ENCODE data around the gene ARNT2. TPM values are rescaled to one million over a fixed set of nuclear protein-coding genes. Genes with fewer than 3 reads are reported as not detected.

The ARNT2 gene
- total RNA-seq, 2 experiments from 2014 or later = not detected

GRCh38 chr15:80402339-80402738 lies 1.8 kb upstream of the ARNT2 start:
- H2AFZ ChIP-seq (ENCODE audit: low read length) = no peak overlapping the region
- ChIA-PET POLR2A (no interaction called here), CTCF (ENCODE audit: unreplicated experiment) (no interaction called here)
- no peak overlapping the region for H3K4me3 ChIP-seq (ENCODE audit: low read depth, low read length, poor library complexity, severe bottlenecking)
- H3K27ac ChIP-seq (ENCODE audit: low read depth, low read length, poor library complexity, severe bottlenecking) = no peak overlapping the region
- no peaks in the 10 kb centered on the region for H3K4me1 ChIP-seq (ENCODE audit: insufficient read depth, low read length, poor library complexity, severe bottlenecking)
- H3K36me3 ChIP-seq (ENCODE audit: insufficient read depth, low read length) = no peaks in the 10 kb centered on the region
- no peaks in the 10 kb centered on the region for H3K9me2 ChIP-seq (ENCODE audit: insufficient read depth, low read length)
- no peak for TF ChIP-seq EZH2phosphoT487 (IDR thresholded peaks at IDR 0.05; ENCODE audit: borderline replicate concordance, low read depth, low read length)
- no peak for TF ChIP-seq CTCF (conservative IDR thresholded peaks at IDR 0.05; ENCODE audit: low read length)
- intact Hi-C loops (cut with micrococcal nuclease; ENCODE audit: unreplicated experiment) = no loop called here
- no peaks in the 10 kb centered on the region for H3K79me2 ChIP-seq (ENCODE audit: insufficient read depth, low read depth, low read length)
- BruUV-seq (replicated peaks) = no TSS peak
- H3K9me3 ChIP-seq (ENCODE audit: low read length) = no peaks in the 10 kb centered on the region
- H4K20me1 ChIP-seq (ENCODE audit: insufficient read depth, low read length) = no peaks in the 10 kb centered on the region
- H3K4me2 ChIP-seq (ENCODE audit: low read length) = no peak overlapping the region
- DNase-seq (ENCODE audit: low spot score) = no peak

DNA sequence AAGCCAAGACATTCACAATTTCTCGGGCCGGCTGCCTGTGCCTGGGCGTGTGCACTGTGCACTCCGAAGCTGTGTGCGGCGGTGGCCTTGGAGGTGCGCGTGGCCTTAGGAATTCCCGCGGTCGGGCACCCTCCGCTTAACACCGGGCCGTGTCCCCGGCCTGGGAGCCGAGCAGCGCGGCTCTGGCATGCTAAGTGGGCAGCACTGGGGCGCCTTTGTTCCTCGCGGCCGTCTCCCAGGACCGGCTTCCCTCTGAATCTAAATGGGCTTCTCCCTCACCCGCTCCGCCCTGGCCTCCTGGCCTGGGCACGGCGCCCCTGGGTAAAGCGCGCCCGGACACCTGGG lies 498 bp upstream of the ARNT2 start:
- no peak overlapping the region for H3K4me3 ChIP-seq (ENCODE audit: low read depth, low read length, poor library complexity, severe bottlenecking)
- H4K20me1 ChIP-seq (ENCODE audit: insufficient read depth, low read length) = no peaks in the 10 kb centered on the region
- ChIA-PET POLR2A (no interaction called here), CTCF (ENCODE audit: unreplicated experiment) (no interaction called here)
- no peaks in the 10 kb centered on the region for H3K36me3 ChIP-seq (ENCODE audit: insufficient read depth, low read length)
- DNase-seq (ENCODE audit: low spot score) = no peak
- H3K4me2 ChIP-seq (ENCODE audit: low read length) = no peak overlapping the region
- H3K9me3 ChIP-seq (ENCODE audit: low read length) = no peaks in the 10 kb centered on the region
- H3K27ac ChIP-seq (ENCODE audit: low read depth, low read length, poor library complexity, severe bottlenecking) = no peak overlapping the region
- BruUV-seq (replicated peaks) = no TSS peak
- intact Hi-C loops (cut with micrococcal nuclease; ENCODE audit: unreplicated experiment) = no loop called here
- H2AFZ ChIP-seq (ENCODE audit: low read length) = no peak overlapping the region
- no peaks in the 10 kb centered on the region for H3K79me2 ChIP-seq (ENCODE audit: insufficient read depth, low read depth, low read length)
- H3K9me2 ChIP-seq (ENCODE audit: insufficient read depth, low read length) = no peaks in the 10 kb centered on the region
- H3K4me1 ChIP-seq (ENCODE audit: insufficient read depth, low read length, poor library complexity, severe bottlenecking) = no peaks in the 10 kb centered on the region
- TF ChIP-seq EZH2phosphoT487 (IDR thresholded peaks at IDR 0.05; ENCODE audit: borderline replicate concordance, low read depth, low read length) (no peak), CTCF (conservative IDR thresholded peaks at IDR 0.05; ENCODE audit: low read length) (no peak)

- BruUV-seq (replicated peaks) = no TSS peak
- ChIA-PET CTCF (ENCODE audit: unreplicated experiment) (no interaction called here), POLR2A (interaction anchor here (0.7 kb wide), 1 partner anchor 241 kb away, joined by 3 read pairs; no protein-coding TSS in a partner anchor)
- TF ChIP-seq EZH2phosphoT487 (IDR thresholded peaks at IDR 0.05; ENCODE audit: borderline replicate concordance, low read depth, low read length) (no peak), CTCF (conservative IDR thresholded peaks at IDR 0.05; ENCODE audit: low read length) (no peak)
- H4K20me1 ChIP-seq (ENCODE audit: insufficient read depth, low read length) = no peaks in the 10 kb centered on the region
- no peaks in the 10 kb centered on the region for H3K9me2 ChIP-seq (ENCODE audit: insufficient read depth, low read length)
- H3K4me3 ChIP-seq (ENCODE audit: low read depth, low read length, poor library complexity, severe bottlenecking) = no peak overlapping the region
- H3K4me2 ChIP-seq (ENCODE audit: low read length) = no peak overlapping the region
- H2AFZ ChIP-seq (ENCODE audit: low read length) = no peak overlapping the region
- no peaks in the 10 kb centered on the region for H3K9me3 ChIP-seq (ENCODE audit: low read length)
- no peaks in the 10 kb centered on the region for H3K79me2 ChIP-seq (ENCODE audit: insufficient read depth, low read depth, low read length)
- no peak for DNase-seq (ENCODE audit: low spot score)
- H3K36me3 ChIP-seq (ENCODE audit: insufficient read depth, low read length) = no peaks in the 10 kb centered on the region
- no peak overlapping the region for H3K27ac ChIP-seq (ENCODE audit: low read depth, low read length, poor library complexity, severe bottlenecking)
- no peaks in the 10 kb centered on the region for H3K4me1 ChIP-seq (ENCODE audit: insufficient read depth, low read length, poor library complexity, severe bottlenecking)
- intact Hi-C loops (cut with micrococcal nuclease; ENCODE audit: unreplicated experiment) = no loop called here
Measured at GRCh38 chr15:80404761-80405553, 775 bp downstream of the ARNT2 start.

All from OCI-LY7 (cell line).